Measurements from ENCODE around the gene FHOD3.

GRCh38 chr18:36527740-36528455, 230.4 kb downstream of the FHOD3 start:
- no peak for TF ChIP-seq SMC3 (IDR thresholded peaks at IDR 0.05; ENCODE audit: low read depth, low read length)
- no peak for TF ChIP-seq RCOR1 (IDR thresholded peaks at IDR 0.05; ENCODE audit: insufficient replicate concordance, low read length)

Data from IMR-90 (cell line).